GM19099 (cell line): ENCODE results near the gene FBXO45.
A peak's percentile ranks its signal among the peaks of the same experiment; 100 is the strongest.

Experiments used
- POLR2A ChIP-seq: IDR thresholded peaks from 3 replicates; pipeline ENCODE4 v1.6.1; 2011; ENCODE audit warnings: low read depth; ENCODE audit not compliant: insufficient read length; ENCODE audit errors: extremely low read depth

FBXO45 gene

DNA sequence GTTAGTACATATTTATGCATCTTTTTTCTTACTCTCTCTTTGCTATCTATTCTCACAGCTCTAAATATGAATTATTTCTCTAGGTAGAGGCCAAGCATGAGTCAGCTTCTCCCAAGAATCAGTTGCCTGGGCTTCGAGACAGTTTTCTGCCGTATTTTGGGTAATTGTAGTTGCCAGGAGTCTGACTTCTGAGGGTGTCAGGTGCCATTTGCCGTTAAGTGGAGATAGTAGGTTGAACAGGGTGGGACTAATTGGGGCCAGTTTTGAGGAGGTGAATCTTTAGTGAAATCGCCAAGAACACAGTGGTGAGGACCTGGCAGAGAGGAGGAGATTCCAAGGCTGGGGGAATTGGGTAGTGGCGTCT lies 63.2 kb downstream of the FBXO45 start:
- no peak for TF ChIP-seq POLR2A

DNA sequence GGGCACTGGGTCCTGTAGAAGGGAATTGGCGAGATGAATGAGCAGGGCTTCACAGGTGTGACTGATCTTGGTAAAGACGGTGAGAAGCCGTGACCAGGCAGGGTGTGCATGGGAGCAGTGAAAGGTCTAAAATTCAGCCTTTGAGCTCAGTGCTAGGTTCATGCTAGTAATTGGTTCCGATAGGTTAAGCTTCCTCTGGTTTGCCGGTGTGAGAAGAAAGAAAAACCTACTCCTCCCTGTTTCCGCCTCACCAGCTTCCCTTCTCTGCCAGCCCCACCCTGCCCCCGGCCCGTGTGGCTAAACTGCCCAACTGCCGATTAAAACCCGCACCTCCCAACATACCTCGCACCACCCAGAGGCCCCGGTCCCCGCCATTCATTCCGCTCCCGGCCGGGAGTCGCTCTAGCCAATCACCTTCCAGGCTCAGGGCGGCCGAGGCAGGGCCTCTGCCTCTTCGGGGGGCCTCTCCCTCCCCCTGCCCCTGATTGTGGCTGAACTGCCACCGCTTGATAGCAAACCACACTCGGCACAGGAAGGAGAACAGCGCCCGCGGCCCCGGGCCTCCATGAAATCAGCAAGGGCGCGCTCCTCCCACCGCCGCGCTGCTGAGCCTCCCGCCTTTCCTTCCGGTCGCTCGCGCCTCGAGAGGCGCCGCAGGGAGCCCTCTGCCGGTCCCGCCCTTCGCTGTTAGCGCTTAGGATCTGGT lies 63.7 kb downstream of the FBXO45 start:
- TF ChIP-seq POLR2A = peak; percentile 80

DNA sequence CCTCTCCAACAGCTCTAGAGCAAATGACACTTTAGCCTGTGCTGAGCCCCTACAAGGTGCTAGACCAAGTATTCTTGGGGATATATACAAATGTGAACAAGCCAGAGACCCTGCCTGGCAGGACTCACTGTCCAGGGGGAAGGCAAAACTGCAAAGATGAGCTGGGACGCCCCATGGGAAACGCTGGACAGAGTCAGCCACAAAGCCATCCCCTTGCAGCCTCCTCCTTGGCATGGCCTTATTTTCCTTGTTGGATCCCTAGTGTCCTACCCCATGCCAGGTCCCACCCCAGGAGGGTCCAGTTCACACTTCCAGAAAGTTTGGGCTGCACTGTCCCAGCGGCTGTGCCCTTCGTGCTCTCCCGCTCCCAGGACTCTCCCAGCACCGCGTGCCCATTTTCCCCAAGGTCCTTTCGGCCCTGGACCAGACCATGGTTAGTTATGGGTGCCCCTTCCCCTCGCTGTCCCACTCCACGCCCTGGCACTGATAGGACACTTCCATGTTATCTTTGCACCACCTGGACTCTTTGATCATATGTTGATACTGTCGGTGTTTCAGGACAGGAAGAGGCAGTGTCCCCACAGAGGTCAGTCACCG lies 65.2 kb downstream of the FBXO45 start:
- no peak for TF ChIP-seq POLR2A

DNA sequence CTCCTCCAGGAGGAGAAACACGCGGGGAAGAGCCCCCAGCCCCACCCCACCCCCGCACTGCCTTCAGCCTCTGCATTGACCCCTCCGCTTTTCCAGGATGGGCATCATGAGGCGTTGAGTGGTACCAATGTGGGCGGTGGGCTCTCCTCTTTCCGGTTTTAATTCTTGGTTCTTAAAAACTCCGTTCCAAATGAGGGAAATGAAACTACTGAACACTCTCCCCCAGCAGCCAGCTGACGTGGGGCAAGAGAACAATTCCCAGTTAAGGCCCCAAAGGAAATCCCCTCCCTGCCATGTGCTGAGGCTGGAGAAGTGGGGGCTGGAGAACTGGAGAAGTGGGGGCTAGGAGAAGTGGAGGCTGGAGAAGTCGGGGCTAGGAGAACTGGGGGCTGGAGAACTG lies 65.8 kb downstream of the FBXO45 start:
- no peak for TF ChIP-seq POLR2A

DNA sequence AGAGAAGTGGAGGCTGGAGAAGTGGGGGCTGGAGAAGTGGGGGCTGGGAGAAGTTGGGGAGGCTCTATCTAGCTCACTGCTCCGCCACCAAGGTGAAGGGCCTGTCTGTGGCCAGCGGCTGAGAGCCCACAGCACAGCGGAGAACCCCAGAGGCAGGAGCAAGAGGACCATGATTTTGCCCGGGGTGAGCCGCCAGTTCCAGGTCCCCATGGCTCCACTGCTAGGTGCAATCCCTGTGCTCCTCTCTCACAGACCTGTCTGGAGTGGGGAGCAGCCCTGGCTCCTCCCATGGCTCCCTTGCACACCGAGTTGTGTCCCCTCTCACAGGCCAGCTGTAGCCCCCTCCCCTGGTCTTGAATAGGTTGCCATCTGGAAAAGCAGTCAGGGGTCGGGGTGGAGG lies 66.4 kb downstream of the FBXO45 start:
- TF ChIP-seq POLR2A = no peak

DNA sequence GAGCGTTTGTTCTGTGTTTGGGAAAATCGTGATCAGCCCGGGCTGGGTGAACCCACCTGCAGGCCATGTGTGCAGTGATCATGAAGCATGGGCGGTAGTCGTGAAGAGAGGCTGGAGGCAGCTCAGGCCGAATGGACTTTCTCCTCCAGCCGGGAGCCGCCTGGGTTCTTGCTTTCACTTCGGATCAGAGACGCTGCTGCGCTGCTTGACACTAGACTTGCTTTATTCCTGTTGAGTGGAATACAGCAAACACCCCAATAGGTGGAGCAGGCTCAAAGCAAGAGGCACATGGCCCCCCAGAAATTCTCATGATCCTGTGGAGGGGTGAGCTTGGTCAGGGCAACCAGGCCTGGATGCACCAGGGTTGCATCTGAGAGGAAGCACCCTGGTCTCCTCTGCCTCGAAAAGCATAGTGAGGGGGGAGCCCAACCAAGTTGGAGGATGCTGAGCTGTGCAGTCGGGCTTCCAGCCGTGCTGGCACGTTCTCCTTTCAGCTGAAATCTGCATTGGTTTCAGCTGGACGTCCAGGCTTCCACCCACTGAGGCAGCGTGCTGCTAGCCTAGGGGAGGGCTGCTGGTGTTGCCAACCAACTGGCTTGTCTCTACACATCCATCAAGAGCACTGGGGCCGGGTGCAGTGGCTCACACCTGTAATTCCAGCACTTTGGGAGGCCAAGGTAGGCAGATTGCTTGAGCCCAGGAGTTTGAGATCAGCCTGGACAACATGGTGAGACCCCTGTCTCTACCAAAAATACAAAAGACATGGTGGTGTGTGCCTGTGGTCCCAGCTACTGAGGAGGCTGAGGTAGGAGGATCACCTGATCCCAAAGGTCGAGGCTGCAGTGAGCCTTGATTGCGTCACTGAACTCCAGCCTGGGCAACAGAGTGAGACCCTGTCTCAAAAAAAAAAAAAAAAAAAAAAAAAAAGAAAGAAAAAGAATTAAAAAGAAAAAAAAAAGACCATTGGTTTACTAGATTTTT lies 68.2 kb downstream of the FBXO45 start:
- TF ChIP-seq POLR2A = no peak
